HG03571 (cell line): ENCODE measurements around the gene C6orf62.
"Not testable (repeated sequence)": the region's sequence is repeated elsewhere in the genome, so short reads cannot be mapped to it uniquely, and the experiment has no call there.

Experiments used
- ATAC-seq: cut with Tn5 transposase; IDR thresholded peaks from one replicate; pipeline ENCODE4 v1.9.1; 2021; ENCODE audit not compliant: unreplicated experiment

Gene C6orf62

DNA sequence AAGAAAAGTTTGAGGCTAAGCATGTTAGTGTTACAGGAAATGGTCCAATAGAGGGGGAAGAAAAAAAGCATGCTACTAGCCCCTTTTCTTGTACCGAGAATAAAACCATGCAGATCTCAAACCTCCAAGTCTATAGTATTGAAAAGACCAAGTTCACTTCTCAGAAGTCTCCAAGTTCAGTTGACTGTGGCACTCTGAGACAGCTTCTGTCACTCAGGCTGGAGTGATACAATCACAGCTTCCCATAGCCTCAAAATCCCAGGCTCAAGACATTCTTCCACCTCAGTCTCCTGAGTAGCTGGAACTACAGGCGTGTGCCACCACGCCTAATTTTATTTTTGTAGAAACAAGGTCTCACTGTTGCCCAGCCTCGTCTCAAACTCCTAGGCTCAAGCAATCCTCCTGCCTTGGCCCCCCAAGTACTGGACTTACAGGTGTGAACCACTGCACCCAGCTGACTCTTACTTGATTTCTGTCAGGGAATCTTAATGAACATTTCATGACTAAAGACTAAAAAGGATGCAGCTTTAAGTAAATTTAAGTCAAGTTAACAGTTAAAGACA lies 16.2 kb downstream of the C6orf62 start:
- no peak for ATAC-seq

DNA sequence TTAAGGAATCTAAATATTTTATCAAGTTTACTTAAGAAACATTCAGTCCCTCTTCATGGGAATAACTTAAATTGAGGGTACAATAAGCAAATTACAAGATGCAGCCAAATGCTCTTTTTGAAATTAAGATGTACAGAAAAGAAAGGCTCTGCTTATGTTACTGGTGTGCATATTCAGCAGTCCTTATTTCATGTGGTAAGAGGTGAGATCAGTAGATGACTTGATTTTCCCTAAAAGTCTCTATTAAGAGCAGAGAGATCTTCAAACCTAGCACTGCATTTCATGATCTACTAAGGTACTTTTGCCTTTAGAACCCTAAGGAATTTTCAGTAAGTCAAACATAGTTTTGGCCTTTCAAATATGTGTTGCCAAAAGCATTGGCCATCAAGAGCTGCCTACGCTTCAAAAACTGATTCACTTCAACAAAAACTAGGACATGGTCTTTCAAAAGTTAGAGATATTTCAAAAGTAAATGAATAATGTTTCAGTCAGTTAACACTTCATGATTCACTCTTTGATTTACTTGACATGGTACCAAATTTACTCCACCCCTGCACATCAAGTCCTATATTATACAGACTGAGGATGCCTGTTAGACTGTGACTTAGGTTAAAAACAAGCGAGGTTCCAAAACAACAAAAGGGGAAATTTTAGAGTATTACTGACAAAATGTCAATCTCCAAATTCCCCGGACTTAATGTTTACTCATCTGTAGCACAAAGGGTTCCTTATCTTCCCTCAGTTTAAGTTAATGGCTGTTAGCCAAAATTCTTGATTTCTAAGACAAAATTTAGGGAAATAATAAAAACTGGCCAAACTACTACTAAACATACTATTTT lies 19.2 kb downstream of the C6orf62 start:
- ATAC-seq = no peak

DNA sequence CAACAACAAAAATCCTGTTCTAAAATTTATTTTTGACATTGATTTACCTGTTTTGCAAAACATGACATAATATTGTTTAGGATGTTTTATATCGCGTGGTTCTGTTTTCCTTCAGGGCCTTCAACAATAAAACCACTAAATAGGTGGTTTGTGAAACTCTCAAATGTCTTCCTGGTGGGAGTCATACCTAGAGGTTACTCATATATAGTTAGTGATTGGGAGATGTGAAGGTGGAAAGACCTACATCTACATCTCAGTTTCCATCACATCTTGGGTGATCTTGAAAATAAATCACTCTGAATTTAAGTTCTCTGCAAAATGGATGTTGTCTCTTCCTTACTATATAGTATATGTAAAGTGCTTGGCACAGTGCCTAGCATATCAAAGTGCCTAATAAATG lies 22.9 kb downstream of the C6orf62 start:
- no peak for ATAC-seq

DNA sequence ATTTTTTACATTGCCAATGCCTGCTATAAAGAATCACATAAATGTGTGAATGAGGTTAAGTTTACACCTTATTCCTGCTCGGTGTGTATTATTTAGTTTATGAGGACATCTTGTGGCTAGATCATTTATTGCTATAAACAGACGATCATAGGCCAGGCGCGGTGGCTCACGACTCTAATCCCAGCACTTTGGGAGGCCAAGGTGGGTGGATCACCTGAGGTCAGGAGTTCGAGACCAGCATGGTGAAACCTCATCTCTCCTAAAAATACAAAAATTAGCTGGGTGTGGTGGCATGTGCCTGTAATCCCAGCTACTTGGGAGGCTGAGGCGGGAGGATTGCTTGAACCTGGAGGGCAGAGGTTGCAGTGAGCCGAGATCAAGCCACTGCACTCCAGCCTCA lies 23.3 kb downstream of the C6orf62 start:
- ATAC-seq = peak; percentile 60

DNA sequence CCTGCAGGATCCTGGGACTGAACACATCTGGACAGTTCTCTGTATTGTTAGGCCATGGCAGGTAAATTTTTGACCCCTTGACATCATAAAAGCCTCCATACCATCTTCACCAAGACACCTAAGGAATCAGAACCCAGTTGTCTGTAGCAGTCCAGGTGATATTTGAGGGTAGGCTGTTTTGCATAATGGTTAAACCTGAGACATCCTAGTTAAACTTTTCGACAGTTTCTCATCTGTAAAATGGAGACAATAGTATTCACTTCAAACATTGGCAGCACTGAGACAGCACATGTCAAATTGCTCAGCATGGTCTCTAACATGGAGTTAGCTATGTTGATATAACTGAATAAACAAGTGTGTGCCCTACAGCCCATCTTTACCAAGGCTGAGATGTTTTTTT lies 24.8 kb downstream of the C6orf62 start:
- ATAC-seq = no peak

DNA sequence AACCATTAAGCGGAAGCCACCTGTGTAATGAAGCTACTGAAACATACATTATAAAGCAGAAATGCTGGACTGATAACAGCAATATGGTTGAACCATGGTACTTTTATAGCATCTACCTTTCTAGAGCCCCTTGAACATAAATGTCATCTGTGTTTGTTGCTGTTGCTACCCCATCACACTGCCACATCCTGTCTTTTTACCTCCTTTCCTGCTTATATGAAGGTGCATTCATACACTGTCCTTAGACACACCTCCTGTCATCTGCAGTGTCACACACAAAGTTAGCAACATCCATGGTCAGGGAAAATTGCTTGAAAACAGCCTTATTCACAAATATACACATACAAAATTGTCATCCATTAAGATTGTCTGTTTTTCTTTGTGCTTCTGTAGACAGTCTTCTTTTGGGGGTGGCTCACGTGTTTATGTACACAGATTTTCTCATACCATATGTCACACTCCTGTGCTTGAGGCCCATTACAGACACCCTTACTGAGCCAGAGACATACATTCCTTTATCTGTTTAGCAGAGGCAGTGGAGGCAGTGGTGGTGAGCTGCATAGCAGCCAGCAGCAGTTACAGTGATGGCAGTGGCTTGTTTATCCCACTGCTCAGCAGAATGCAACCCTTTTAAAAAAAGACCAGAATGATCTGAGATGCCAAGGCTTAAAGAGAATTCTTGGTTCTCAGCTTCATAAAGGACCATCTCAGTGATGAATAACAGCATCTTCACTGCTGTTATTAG lies 25.9 kb downstream of the C6orf62 start:
- no peak for ATAC-seq

DNA sequence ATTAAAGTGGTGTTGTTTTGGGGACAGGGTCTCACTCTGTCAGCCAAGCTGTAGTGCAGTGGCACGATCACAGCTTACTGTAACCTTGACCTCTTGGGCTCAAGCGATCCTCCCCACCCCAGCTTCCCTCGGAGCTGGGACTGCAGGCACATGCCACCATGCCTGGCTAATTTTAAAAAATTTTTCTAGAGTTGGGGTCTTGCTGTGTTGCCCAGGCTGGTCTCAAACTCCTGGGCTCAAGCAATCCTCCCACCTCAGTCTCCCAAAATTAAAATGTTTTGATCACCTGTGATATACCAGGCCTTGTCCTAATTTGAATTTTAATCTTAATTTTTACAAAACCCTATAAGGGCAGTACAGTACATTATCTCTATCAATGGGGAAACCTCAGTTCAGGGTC lies 26.5 kb downstream of the C6orf62 start:
- no peak for ATAC-seq

DNA sequence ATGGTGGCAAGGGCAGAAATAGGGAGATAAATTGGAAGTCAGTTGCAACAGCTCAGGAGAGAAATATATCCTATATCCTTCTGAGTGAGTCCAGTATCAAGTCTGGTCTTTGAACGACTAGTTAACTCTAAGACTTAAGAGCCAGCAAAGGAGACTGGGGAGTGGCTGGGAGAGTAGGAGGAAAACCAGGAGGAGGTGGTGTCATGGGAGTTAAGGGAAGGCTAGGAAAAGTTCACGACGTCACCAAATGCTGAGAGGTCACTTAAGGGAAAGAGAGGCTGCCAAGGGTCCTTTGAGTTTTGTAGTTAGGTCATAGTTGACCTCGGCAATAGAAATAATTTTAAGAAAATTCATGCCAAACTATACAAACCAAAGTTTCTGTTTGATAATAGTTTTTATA lies 27.0 kb downstream of the C6orf62 start:
- no peak for ATAC-seq

DNA sequence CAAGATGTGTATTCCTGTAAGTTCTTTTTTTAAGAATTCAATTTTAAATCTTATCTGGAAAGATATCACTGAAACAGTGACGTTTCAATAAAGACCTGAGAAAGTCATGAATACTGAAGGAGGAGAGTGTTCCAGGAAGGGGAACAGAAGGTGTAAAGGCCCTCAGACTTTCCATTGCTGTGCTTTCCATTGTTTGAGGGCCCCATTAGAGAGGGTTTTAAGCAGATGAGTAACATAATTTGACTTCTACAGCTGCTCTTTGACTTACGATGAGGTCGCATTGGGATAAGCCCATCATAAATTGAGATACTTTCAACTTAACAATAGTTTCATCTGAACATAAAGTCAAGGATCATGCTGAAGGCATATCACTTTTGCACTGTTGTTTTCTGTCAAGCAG lies 27.4 kb downstream of the C6orf62 start:
- ATAC-seq = no peak

DNA sequence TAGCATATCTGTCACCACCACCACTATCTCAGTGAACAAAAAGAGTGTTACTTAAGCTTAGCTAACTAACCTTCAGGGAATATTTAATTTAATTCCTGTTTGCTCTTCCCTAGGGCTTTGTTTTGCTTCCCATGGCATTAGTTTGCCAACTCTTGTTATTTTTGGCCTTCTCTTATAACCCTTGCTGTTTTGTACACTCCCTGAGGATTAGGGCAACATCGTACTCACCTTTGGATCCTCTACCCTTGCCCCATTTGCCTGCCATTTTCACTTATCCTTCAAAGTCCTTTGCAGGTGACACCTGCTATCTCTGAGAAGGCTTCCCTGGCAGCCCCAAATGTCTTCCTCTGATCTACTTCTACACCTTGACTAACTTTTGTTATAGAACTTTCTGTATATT lies 28.4 kb downstream of the C6orf62 start:
- ATAC-seq = no peak

DNA sequence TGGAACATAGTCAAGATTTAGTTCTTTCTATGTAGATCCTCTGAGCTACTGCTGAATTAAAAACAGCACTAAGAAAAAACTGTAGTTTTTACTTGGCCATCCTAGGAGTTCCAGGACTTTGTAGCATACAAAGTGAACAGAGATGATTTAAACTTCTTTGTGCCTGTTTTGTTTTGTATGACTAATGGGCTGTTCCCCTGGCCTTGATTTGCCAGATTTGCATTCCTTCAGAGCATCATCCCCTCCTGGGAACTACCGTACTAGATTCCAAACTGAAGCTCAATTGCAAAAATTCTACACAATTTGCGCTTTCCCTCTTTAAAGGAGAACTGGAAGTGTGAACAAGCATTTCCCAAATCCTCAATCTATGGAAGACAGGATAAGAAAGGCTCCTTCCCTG lies 29.0 kb downstream of the C6orf62 start:
- ATAC-seq = no peak

DNA sequence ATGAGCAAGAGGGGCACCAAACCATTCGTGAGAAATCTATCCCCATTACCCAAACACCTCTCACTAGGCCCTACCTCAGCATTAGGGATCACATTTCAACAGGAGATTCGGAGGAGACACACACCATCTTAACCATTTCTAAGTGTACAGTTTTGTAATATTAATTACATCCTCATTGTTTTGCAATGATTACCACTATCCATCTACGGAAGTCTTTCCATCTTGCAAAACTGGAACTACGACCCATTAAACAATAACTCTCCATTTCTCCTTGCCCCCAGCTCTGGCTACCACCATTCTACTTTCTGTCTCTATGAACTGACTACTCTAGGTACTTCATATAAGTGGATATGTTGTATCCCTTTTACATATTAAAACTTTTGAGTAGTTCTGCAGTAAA lies 32.0 kb downstream of the C6orf62 start:
- ATAC-seq = no peak

DNA sequence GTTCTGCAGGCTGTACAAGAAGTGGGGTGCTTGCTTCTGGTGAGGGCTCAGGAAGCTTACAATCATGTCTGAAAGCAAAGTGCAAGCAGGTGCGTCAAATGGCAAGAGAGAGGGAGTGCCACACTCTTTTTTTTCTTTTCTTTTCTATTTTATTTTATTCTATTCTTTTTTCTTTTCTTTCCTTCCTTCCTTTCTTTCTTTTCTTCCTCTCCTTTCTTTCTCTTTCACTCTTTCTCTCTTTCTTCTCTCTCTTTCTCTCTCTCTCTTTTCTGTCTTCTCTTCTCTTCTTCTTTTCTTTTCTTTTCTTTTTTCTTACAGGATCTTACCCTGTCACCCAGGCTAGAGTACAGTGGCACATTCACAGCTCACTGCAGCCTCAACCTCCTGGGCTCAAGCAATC lies 32.5 kb downstream of the C6orf62 start:
- ATAC-seq = no peak

DNA sequence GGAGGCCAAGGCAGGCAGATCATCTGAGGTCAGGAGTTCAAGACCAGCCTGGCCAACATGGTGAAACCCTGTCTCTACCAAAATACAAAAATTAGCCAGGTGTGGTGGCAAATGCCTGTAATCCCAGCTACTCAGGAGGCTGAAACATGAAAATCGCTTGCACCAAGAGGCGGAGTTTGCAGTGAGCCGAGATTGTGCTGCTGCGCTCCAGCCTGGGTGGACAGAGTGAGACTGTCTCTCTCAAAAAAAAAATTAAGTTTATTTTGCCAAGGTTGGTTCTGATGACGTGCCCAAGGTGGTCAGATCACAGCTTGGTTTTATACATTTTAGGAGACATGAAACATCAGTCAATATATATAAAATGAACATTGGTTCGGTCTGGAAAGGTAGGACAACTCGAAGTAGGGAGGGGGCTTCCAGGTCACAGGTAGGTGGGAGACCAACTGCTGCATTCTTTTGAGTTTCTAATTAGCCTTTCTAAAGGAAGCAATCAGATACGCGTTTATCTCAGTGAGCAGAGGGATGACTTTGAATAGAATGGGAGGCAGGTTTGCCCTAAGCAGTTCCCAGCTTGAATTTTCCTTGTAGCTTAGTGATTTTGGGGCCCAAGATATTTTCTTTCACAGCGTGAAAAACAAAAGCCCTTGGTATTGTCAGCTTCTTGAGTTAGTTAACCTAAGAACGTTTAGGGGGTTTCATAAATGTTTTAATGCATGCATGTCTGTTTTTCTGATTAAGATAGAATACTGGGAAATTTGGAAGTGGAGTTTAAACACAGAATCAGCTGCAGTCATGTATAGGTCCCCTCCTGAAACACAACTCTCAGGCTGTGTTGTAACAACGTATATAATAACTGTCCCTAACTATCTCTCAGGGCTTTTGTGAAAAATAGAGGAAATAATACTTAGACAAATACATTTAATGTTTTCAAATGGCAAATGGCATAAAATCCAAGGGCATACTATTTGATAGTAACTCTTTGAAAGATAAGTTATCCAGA lies 35.4 kb downstream of the C6orf62 start:
- no peak for ATAC-seq

DNA sequence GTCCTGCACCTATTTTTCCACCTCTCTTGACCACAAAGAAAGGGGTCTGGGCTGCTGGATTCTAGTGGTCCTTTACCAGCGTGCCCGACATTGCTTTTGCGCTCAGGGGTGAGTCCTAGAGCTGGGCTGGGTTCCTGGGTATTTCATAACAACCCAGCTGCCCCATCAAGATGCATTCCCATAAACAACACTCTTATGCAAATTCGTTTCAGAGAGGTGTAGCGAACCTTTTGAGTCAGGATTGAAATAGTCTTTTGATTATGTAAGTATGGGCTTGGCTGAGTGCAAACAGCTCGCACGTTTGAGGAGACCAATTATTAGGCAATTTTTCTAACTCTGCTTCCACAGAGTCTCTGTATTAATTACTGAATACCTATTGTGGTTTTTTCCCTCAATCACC lies 38.4 kb downstream of the C6orf62 start:
- ATAC-seq = no peak

DNA sequence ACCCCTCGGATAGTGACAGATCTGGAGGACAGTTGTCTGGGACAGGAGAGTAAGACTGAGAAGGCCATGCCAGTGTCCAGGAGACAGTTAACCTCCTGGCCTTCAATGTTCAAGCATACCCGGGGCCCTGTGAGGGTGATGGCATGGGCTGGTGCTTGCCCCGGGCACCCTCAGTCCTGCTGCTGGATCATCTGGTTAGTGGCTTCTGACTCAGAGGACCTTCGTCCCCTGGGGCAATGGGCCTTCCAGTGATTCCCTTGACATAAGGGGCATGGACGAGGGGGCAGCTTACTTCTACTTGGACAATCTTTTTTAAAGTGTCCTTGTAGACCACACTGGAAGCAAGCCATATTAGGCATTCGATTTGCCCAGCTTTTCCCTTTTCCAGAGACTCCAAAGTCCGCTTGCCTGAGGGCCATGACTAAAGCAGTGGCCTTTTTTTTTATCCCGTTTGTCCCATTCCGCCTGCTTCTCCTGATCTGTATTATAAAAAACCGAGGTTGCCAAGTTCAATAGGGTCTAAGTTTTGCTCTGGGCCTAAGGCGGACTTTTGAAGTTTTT lies 40.1 kb downstream of the C6orf62 start:
- ATAC-seq = not testable (repeated sequence)

DNA sequence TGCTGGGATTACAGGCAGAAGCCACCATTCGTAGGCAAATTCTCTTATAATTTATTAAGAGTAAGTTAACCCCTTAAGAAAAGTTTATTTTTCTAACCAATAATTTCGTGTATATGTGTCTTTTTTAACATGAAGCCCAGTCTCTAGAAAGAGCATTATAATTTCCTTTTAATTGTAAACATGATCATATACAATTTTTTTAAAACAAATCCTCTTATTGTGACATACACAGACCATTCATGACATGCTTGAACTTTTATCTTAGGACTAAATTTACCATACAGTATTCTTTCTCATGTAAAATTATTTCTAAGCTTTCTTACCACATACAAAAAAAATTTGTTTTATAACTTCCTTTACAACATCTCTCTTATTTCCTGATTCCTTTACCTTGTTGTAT lies 45.3 kb downstream of the C6orf62 start:
- no peak for ATAC-seq

DNA sequence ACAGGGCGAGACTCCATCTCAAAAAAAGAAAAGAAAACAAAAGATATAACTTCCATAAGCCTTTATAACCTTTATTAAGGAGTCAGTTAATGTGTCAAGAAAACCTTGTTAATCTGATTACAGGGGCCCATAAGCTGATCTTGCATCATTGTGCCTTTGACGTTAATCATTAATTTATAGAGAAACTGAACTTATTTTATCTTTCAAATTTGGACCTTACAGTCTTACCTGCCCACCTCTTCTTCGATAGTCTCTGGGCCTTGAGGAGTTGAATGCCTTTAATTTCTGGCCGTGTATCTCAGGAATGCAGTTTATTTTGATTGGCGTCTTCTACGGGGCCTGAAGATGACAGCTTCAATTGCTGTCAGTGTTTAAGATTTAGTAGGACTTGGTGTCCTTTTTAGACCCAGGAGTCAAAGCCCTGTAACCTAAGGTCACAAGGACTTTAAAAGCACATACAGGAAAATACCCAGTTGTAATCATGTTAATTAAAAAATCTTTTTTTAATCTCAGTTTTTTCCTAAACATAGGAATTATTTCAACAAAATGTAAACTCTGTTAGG lies 46.3 kb downstream of the C6orf62 start:
- ATAC-seq = no peak

DNA sequence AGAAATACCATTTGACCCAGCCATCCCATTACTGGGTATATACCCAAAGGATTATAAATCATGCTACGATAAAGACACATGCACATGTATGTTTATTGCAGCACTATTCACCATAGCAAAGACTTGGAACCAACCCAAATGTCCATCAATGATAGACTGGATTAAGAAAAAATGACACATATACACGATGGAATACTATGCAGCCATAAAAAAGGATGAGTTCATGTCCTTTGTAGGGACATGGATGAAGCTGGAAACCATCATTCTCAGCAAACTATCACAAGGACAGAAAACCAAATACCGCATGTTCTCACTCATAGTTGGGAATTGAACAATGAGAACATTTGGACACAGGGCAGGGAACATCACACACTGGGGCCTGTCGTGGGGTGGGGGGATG lies 47.9 kb downstream of the C6orf62 start:
- not testable (repeated sequence) for ATAC-seq

DNA sequence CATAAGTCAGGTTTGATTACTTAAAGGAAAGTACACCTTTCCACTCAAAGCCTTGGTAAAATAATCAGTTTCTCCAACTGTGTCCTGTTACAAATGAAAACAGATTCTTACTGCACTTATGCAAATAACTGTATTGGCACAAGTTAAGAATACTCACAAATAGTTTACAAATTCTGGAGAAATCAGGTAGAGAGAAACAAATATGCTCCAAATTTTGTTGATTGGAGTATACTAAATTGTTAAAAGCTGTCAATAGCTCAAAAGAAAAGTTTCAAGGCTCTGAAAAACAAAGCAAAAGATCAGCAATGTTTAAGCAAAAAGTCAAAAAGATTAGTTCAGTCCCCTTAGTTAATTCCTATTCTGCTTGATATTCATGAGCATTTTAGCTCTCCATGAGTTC lies 48.5 kb downstream of the C6orf62 start:
- ATAC-seq = not testable (repeated sequence)
